ENCODE results near the gene ASGR1.
"Not testable (repeated sequence)": the region's sequence is repeated elsewhere in the genome, so short reads cannot be mapped to it uniquely, and the experiment has no call there.

Gene ASGR1

GRCh38 chr17:7167832-7168231 is 11.3 kb downstream of the ASGR1 start:
- TF ChIP-seq CSDC2 (CRISPR knock-in tag; IDR thresholded peaks at IDR 0.05) (no peak), ZC3H10 (CRISPR knock-in tag; IDR thresholded peaks at IDR 0.05) (no peak), SNAI2 (CRISPR knock-in tag; IDR thresholded peaks at IDR 0.05) (no peak), ZFP30 (CRISPR knock-in tag; IDR thresholded peaks at IDR 0.05) (no peak), TCF4 (CRISPR knock-in tag; IDR thresholded peaks at IDR 0.05; ENCODE audit: borderline replicate concordance) (no peak), GLIS3 (CRISPR knock-in tag; IDR thresholded peaks at IDR 0.05) (no peak), OSR1 (CRISPR knock-in tag; IDR thresholded peaks at IDR 0.05) (no peak), ZNF565 (CRISPR knock-in tag; conservative IDR thresholded peaks at IDR 0.05; ENCODE audit: low read depth) (no peak), ARNTL (CRISPR knock-in tag; IDR thresholded peaks at IDR 0.05; ENCODE audit: borderline replicate concordance, low read depth) (no peak), ZNF70 (CRISPR knock-in tag; IDR thresholded peaks at IDR 0.05) (no peak), ESRRG (CRISPR knock-in tag; IDR thresholded peaks at IDR 0.05) (no peak), ZFP3 (CRISPR knock-in tag; IDR thresholded peaks at IDR 0.05) (no peak), BACH2 (CRISPR knock-in tag; IDR thresholded peaks at IDR 0.05; ENCODE audit: borderline replicate concordance) (no peak)
- TF ChIP-seq, protein P1, sequence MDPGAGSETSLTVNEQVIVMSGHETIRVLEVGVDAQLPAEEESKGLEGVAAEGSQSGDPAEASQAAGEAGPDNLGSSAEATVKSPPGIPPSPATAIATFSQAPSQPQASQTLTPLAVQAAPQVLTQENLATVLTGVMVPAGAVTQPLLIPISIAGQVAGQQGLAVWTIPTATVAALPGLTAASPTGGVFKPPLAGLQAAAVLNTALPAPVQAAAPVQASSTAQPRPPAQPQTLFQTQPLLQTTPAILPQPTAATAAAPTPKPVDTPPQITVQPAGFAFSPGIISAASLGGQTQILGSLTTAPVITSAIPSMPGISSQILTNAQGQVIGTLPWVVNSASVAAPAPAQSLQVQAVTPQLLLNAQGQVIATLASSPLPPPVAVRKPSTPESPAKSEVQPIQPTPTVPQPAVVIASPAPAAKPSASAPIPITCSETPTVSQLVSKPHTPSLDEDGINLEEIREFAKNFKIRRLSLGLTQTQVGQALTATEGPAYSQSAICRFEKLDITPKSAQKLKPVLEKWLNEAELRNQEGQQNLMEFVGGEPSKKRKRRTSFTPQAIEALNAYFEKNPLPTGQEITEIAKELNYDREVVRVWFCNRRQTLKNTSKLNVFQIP (CRISPR knock-in tag; IDR thresholded peaks at IDR 0.05; ENCODE audit: borderline replicate concordance, low read depth) = no peak
- TF ChIP-seq, protein P2, sequence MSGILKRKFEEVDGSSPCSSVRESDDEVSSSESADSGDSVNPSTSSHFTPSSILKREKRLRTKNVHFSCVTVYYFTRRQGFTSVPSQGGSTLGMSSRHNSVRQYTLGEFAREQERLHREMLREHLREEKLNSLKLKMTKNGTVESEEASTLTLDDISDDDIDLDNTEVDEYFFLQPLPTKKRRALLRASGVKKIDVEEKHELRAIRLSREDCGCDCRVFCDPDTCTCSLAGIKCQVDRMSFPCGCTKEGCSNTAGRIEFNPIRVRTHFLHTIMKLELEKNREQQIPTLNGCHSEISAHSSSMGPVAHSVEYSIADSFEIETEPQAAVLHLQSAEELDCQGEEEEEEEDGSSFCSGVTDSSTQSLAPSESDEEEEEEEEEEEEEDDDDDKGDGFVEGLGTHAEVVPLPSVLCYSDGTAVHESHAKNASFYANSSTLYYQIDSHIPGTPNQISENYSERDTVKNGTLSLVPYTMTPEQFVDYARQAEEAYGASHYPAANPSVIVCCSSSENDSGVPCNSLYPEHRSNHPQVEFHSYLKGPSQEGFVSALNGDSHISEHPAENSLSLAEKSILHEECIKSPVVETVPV (CRISPR knock-in tag; IDR thresholded peaks at IDR 0.05) = no peak
- TF ChIP-seq, protein P3, sequence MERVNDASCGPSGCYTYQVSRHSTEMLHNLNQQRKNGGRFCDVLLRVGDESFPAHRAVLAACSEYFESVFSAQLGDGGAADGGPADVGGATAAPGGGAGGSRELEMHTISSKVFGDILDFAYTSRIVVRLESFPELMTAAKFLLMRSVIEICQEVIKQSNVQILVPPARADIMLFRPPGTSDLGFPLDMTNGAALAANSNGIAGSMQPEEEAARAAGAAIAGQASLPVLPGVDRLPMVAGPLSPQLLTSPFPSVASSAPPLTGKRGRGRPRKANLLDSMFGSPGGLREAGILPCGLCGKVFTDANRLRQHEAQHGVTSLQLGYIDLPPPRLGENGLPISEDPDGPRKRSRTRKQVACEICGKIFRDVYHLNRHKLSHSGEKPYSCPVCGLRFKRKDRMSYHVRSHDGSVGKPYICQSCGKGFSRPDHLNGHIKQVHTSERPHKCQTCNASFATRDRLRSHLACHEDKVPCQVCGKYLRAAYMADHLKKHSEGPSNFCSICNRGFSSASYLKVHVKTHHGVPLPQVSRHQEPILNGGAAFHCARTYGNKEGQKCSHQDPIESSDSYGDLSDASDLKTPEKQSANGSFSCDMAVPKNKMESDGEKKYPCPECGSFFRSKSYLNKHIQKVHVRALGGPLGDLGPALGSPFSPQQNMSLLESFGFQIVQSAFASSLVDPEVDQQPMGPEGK (CRISPR knock-in tag; IDR thresholded peaks at IDR 0.05; ENCODE audit: borderline replicate concordance) = no peak
- no peak for ATAC-seq

- no peak for ATAC-seq
- no peak for TF ChIP-seq CSDC2 (CRISPR knock-in tag; IDR thresholded peaks at IDR 0.05)
- no peak for TF ChIP-seq ZC3H10 (CRISPR knock-in tag; IDR thresholded peaks at IDR 0.05)
- TF ChIP-seq ZNF70 (CRISPR knock-in tag; IDR thresholded peaks at IDR 0.05) = no peak
- TF ChIP-seq ISL1 (CRISPR knock-in tag; IDR thresholded peaks at IDR 0.05) = no peak
- TF ChIP-seq OSR1 (CRISPR knock-in tag; IDR thresholded peaks at IDR 0.05) = no peak
- TF ChIP-seq SNAI2 (CRISPR knock-in tag; IDR thresholded peaks at IDR 0.05) = no peak
- TF ChIP-seq, protein P3 (CRISPR knock-in tag; IDR thresholded peaks at IDR 0.05; ENCODE audit: borderline replicate concordance) = no peak
- no peak for TF ChIP-seq TOX (CRISPR knock-in tag; IDR thresholded peaks at IDR 0.05; ENCODE audit: borderline replicate concordance)
- TF ChIP-seq, protein P4, sequence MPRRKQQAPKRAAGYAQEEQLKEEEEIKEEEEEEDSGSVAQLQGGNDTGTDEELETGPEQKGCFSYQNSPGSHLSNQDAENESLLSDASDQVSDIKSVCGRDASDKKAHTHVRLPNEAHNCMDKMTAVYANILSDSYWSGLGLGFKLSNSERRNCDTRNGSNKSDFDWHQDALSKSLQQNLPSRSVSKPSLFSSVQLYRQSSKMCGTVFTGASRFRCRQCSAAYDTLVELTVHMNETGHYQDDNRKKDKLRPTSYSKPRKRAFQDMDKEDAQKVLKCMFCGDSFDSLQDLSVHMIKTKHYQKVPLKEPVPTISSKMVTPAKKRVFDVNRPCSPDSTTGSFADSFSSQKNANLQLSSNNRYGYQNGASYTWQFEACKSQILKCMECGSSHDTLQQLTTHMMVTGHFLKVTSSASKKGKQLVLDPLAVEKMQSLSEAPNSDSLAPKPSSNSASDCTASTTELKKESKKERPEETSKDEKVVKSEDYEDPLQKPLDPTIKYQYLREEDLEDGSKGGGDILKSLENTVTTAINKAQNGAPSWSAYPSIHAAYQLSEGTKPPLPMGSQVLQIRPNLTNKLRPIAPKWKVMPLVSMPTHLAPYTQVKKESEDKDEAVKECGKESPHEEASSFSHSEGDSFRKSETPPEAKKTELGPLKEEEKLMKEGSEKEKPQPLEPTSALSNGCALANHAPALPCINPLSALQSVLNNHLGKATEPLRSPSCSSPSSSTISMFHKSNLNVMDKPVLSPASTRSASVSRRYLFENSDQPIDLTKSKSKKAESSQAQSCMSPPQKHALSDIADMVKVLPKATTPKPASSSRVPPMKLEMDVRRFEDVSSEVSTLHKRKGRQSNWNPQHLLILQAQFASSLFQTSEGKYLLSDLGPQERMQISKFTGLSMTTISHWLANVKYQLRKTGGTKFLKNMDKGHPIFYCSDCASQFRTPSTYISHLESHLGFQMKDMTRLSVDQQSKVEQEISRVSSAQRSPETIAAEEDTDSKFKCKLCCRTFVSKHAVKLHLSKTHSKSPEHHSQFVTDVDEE (CRISPR knock-in tag; IDR thresholded peaks at IDR 0.05) = no peak
- TF ChIP-seq TCF4 (CRISPR knock-in tag; IDR thresholded peaks at IDR 0.05; ENCODE audit: borderline replicate concordance) = no peak
- TF ChIP-seq ZNF565 (CRISPR knock-in tag; conservative IDR thresholded peaks at IDR 0.05; ENCODE audit: low read depth) = no peak
- TF ChIP-seq RARB (CRISPR knock-in tag; IDR thresholded peaks at IDR 0.05) = no peak
- no peak for TF ChIP-seq CREB5 (CRISPR knock-in tag; IDR thresholded peaks at IDR 0.05; ENCODE audit: low read depth)
- TF ChIP-seq ZFP3 (CRISPR knock-in tag; IDR thresholded peaks at IDR 0.05) = no peak
- TF ChIP-seq ARNTL (CRISPR knock-in tag; IDR thresholded peaks at IDR 0.05; ENCODE audit: borderline replicate concordance, low read depth) = no peak
- no peak for TF ChIP-seq ZNF8 (CRISPR knock-in tag; IDR thresholded peaks at IDR 0.05)
- TF ChIP-seq GLIS3 (CRISPR knock-in tag; IDR thresholded peaks at IDR 0.05) = no peak
- no peak for TF ChIP-seq BACH2 (CRISPR knock-in tag; IDR thresholded peaks at IDR 0.05; ENCODE audit: borderline replicate concordance)
- no peak for TF ChIP-seq ESRRG (CRISPR knock-in tag; IDR thresholded peaks at IDR 0.05)
- TF ChIP-seq, protein P1 (CRISPR knock-in tag; IDR thresholded peaks at IDR 0.05; ENCODE audit: borderline replicate concordance, low read depth) = no peak
Observed at GRCh38 chr17:7166873-7167272, 12.3 kb downstream of the ASGR1 start.

DNA sequence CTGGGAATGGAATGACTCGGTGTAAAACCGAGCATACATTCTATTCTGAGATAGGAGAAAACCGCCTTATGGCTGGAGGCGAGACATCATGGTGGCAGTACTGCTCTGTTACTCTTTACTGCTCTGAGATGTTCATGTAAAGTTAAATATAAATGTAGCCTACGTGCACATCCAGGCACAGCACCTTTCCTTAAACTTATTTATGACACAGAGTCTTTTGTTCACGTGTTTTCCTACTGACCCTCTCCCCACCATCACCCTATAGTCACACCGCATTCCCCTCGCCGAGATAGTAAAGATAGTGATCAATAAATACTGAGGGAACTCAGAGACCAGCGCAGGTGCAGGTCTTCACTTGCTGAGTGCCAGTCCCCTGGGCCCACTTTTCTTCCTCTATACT is 19.6 kb downstream of the ASGR1 start:
- not testable (repeated sequence) for ATAC-seq

GRCh38 chr17:7158424-7158823 is 20.7 kb downstream of the ASGR1 start:
- not testable (repeated sequence) for ATAC-seq
